Lower leg skin (tissue), 4 donors: ENCODE data around the gene ERF. TPM values are rescaled to one million over a fixed set of nuclear protein-coding genes. Genes with fewer than 3 reads are reported as not detected.

Source experiments
- DNase-seq, 2 donors: peaks; one replicate each; pipeline ENCODE4 v3.0.0-alpha.2; 2019; ENCODE audit warnings: low spot score in 2 of 2
- H3K4me3 ChIP-seq: fragments of 200-600 bp; sonication (generic); 2 replicates; pipeline ENCODE4 v1.5.1; 2017; ENCODE audit warnings: mild to moderate bottlenecking, low read depth; ENCODE audit not compliant: poor library complexity, severe bottlenecking
- POLR2A ChIP-seq, 2 donors: fragments of 450-650 bp; IDR thresholded peaks; one replicate each; pipeline ENCODE4 v1.6.1; 2016 to 2017; ENCODE audit warnings: antibody characterized with exemption in 2 of 2, mild to moderate bottlenecking in 1 of 2, moderate library complexity in 1 of 2
- WGBS, 2 donors: methylation state at CpG; one replicate each; pipeline ENCODE4 v1.1.5; 2018; 5-methylcytosine and 5-hydroxymethylcytosine counted together
- intact Hi-C: fragments of 100-400 bp; cut with DNase I; formaldehyde crosslinking; loops from one replicate; pipeline ENCODE4 v1.15.0; 2023; ENCODE audit warnings: low total_unique reads
- total RNA-seq, 4 donors: library from RNA; depleted of rRNA; stranded (reverse); fragments of >200 nt; gene quantifications; one replicate each; pipeline ENCODE4 v1.1.0, GENCODE V29; 2016
- TF ChIP-seq, protein P1 (sequence below), 3 donors: fragments of 450-650 bp; IDR thresholded peaks; one replicate each; pipeline ENCODE4 v1.5.1; 2016; ENCODE audit warnings: antibody characterized with exemption in 3 of 3, mild to moderate bottlenecking in 3 of 3, moderate library complexity in 2 of 3

Gene ERF
- total RNA-seq, 4 donors from 2014 or later: 29.9 to 44.0 (median 36.9) TPM

DNA sequence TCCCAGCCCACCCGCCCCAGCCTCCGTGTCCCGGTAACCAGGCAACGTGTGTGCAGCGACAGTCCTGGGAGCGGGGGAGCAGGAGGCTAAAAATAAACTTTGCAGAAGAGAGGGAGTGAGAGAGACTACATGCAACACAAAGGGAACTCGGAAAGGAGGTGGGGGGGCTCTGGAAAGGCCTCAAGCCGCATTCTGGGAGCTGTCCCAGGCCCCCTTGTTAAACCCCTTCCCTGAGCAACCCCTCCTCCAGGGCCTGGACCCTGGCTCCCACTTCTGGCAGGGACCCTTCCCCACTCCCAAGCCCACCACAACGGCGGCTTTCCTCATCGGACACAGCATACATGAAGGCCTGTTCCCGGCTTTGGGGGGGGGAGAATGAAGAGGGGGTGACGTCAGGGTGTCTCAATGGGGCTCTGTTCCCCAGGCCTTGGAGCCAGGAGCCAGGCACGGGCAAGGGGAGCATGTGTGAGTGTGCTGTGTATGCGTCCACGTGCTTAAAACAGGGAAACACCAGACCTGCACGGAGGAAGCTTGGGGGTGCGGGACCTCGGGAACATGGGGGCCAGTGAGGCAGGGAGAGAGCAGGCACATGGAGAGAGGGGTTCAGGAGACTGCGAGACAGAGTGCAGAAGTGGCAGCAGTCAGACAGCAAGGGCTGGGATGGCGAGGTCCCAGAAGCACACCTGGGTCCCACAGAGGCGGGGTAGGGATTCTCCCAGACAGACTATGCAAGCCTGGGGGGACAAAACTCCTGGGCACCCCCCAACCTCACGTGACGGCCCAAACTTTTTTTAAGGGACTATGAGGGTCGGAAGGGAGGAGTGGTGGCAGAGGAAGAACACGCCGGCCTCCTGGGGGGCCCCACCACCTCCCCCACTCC is 2.3 kb downstream of the ERF start:
- peak overlapping the region; percentile 66 for H3K4me3 ChIP-seq
- 0 to 5% methylated on average over 26 to 27 of the region's 27 CpGs for WGBS, 2 donors
- DNase-seq: peak; percentile 45 to 92
- TF ChIP-seq, protein P1, sequence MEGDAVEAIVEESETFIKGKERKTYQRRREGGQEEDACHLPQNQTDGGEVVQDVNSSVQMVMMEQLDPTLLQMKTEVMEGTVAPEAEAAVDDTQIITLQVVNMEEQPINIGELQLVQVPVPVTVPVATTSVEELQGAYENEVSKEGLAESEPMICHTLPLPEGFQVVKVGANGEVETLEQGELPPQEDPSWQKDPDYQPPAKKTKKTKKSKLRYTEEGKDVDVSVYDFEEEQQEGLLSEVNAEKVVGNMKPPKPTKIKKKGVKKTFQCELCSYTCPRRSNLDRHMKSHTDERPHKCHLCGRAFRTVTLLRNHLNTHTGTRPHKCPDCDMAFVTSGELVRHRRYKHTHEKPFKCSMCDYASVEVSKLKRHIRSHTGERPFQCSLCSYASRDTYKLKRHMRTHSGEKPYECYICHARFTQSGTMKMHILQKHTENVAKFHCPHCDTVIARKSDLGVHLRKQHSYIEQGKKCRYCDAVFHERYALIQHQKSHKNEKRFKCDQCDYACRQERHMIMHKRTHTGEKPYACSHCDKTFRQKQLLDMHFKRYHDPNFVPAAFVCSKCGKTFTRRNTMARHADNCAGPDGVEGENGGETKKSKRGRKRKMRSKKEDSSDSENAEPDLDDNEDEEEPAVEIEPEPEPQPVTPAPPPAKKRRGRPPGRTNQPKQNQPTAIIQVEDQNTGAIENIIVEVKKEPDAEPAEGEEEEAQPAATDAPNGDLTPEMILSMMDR (IDR thresholded peaks at IDR 0.05): no peak
- intact Hi-C loops: no loop called here

DNA sequence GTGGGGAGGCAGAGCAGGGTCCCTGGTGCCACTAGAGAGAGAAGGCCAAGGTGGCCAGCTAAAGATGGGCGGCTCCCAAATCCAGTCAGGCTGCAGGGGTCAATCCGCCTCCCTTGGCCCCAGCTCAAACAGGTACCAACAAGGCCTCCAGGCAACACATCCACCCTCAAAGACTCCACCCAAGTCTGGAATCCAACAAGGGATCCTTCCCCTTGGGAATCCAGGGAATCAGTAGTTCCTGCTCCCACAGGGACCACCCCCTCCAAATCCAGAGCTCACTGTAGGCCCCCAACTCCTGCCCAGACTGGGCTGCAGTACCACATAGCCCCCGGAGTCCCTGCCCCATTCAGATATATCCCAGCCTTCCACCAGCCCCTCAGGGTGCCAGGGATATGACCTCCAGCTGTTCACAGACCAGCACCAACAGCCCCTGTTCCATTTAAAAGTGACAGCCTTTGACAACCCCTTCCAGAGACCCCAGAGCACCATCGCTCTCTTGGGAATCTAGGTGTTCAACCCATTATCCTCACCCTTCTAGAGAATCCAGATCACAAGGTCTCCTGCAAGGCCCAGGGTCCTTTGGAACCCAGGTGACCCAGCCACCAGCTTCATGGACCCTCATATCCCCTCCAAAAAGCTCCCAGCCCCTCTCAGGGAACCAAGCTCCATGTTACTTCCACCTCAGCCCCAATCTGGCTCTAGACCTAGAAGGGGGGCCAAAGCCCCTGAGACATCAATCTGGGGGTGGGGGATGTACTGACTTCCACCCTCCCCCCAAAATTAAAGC is 3.2 kb downstream of the ERF start:
- intact Hi-C loops: no loop called here
- WGBS, 2 donors: 54 to 58% methylated on average over 4 of the region's 4 CpGs
- H3K4me3 ChIP-seq: no peak overlapping the region
- DNase-seq: no peak
- no peak for TF ChIP-seq POLR2A (IDR thresholded peaks at IDR 0.05)
- TF ChIP-seq, protein P1 (IDR thresholded peaks at IDR 0.05): no peak

DNA sequence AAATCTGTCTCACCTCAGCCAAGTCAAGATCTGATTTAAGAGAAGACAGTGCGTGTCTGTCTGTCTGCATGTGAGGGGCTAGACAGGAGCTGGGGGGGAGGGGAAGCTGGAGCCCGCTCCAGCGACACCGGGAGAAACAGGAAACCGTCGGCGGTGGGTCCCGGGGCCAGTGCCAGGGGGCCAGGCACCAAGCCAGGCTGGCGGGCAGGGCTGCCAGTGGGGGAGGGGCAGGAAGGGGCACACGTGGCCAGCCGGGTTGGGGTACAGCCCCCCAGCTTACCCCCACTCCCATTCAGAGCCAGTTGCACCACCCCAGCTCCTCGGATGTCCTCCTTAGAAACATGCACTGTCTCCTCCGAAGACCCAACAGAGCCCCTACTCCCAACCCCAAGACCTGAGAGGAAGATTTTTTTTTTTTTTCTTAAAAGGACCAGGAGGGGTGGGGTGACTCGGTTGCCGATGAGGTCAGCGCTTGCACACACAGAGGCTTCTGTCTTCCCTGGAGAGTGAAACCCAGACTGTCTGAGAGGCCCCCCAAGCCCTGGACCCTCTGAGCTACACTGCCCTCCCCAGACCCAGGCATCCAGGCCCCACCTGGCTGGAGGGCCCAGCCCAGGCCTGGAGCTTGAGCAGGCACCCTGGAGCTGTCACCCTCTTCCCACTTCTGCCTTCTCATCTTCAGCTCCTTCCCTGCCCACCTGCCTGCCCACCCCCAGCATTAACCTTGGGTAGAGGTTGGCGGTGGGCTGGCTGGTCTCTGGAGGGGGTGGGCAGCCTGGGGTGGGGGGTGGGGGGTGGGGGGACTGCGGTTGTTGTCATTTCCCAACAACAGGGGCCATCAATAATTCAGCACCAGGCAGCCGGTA is 4.0 kb downstream of the ERF start:
- intact Hi-C loops: no loop called here
- WGBS, 2 donors: 9 to 13% methylated on average over 19 of the region's 19 CpGs
- DNase-seq: peak in 1 of 2 donors; percentile 37
- no peak overlapping the region for H3K4me3 ChIP-seq
- no peak for TF ChIP-seq POLR2A (IDR thresholded peaks at IDR 0.05)
- TF ChIP-seq, protein P1 (IDR thresholded peaks at IDR 0.05): no peak

DNA sequence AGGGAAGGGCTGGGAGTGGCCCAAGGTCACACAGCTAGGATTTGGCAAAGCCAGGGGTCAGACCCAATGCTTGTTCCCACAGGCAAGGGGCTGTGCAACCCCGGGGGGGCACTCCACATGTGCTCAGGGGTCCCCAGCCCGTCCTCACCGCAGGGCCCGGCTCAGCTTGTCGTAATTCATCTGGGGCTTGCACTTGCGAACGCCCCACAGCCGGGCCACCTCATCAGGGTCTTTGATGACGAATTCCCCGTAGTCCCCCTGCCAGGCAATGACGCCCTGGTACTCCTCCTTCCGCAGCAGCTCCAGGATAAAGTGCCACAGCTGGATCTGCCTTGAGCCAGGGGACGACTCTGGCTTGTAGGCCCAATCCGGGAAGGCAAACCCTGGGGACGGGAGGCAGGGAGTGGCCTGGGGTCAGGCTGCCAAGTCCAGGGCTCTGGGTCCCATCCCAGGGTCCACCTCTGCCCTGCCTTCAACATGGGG is 4.7 kb downstream of the ERF start:
- intact Hi-C loops: no loop called here
- DNase-seq: peak; percentile 18 to 91
- no peak for TF ChIP-seq POLR2A (IDR thresholded peaks at IDR 0.05)
- 43 to 46% methylated on average over 15 of the region's 15 CpGs for WGBS, 2 donors
- no peak overlapping the region for H3K4me3 ChIP-seq

DNA sequence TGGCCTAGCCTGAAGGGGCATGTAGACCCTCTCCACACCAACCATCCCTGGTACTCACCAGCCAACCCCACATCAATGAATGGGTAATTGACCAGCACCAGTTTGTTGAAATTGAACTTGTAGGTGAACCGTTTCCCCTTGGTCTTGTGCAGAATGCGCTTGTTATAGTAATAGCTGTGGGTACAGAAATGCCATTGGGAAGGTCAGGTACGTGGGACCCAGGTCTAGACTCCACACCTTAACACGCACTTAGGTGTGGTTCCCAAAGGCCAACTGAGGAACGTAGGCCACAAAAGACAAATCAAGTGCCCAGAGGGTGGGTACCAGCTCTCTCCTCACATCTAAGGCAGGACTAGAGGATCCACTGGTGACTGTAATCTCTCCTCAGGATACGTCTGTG is 5.2 kb downstream of the ERF start:
- TF ChIP-seq POLR2A (IDR thresholded peaks at IDR 0.05): no peak
- TF ChIP-seq, protein P1 (IDR thresholded peaks at IDR 0.05): no peak
- intact Hi-C loops: loop anchor here (10.0 kb wide), 1 partner anchor 45 kb away; no protein-coding TSS in a partner anchor
- WGBS, 2 donors: 69 to 88% methylated on average over 6 of the region's 6 CpGs
- no peak for DNase-seq
- H3K4me3 ChIP-seq: no peak overlapping the region
